ENCODE data around the gene USP3.
A peak's percentile ranks its signal among the peaks of the same experiment; 100 is the strongest.

Gene USP3

DNA sequence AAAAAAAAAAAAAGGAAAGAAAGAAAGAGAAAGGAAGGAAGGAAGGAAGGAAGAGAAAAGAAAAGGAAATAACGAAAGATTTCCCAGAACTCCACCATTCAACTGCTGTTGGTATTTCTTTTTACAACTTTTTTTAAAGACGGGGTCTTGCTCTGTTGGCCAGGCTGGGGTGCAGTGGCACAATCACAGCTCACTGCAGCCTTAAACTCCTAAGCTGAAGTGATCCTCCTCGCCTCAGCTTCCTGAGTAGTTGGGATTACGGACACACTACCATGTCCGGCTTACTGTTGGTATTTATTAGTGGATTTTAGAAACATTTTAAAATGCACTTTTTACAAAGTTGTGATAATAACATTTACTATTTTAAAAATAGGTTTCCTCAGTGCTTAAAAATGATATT, 15.0 kb upstream of the USP3 start:
- TF ChIP-seq, protein P1, sequence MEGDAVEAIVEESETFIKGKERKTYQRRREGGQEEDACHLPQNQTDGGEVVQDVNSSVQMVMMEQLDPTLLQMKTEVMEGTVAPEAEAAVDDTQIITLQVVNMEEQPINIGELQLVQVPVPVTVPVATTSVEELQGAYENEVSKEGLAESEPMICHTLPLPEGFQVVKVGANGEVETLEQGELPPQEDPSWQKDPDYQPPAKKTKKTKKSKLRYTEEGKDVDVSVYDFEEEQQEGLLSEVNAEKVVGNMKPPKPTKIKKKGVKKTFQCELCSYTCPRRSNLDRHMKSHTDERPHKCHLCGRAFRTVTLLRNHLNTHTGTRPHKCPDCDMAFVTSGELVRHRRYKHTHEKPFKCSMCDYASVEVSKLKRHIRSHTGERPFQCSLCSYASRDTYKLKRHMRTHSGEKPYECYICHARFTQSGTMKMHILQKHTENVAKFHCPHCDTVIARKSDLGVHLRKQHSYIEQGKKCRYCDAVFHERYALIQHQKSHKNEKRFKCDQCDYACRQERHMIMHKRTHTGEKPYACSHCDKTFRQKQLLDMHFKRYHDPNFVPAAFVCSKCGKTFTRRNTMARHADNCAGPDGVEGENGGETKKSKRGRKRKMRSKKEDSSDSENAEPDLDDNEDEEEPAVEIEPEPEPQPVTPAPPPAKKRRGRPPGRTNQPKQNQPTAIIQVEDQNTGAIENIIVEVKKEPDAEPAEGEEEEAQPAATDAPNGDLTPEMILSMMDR (IDR thresholded peaks at IDR 0.05; ENCODE audit: low read depth, low read length), result no peak
- no peak for DNase-seq (ENCODE audit: low read depth, low spot score)
- H3K4me3 ChIP-seq (ENCODE audit: low read depth, low read length), result no peak overlapping the region
- in situ Hi-C loops (cut with HindIII; ENCODE audit: low sequenced_read_pairs), result no loop called here

DNA sequence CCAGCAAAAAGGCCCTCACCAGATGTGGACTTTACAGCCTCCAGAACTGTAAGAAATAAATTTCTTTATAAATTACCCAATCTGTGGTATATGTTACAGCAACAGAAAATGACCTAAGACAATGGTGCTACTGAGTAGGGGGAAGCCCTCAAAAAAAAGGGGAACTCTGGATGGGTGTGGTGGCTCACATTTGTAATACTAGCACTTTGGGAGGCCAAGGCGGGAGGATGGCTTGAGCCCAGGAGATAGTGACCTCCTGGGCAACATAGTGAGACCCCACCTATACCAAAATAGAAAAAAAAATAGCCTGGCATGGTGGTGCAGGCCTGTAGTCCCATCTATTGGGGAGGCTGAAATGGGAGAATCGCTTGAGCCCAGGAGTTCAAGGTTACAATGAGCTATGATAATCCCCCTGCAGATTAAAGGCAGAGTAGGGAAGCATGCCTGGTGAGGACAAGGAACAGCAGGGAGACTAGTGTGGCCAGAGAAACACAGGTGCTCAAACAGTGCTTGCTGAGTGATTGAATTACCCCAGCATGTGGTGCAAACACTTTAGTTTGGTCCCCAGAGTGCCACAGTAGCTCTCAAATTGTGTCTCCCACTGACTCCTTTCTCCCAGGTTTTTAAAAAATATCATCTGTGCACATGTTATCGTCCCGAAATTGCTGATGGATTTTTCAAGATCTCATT, 13.9 kb upstream of the USP3 start:
- no peak for DNase-seq (ENCODE audit: low read depth, low spot score)
- in situ Hi-C loops (cut with HindIII; ENCODE audit: low sequenced_read_pairs), result no loop called here
- H3K4me3 ChIP-seq (ENCODE audit: low read depth, low read length), result no peak overlapping the region
- TF ChIP-seq, protein P1 (IDR thresholded peaks at IDR 0.05; ENCODE audit: low read depth, low read length), result no peak

DNA sequence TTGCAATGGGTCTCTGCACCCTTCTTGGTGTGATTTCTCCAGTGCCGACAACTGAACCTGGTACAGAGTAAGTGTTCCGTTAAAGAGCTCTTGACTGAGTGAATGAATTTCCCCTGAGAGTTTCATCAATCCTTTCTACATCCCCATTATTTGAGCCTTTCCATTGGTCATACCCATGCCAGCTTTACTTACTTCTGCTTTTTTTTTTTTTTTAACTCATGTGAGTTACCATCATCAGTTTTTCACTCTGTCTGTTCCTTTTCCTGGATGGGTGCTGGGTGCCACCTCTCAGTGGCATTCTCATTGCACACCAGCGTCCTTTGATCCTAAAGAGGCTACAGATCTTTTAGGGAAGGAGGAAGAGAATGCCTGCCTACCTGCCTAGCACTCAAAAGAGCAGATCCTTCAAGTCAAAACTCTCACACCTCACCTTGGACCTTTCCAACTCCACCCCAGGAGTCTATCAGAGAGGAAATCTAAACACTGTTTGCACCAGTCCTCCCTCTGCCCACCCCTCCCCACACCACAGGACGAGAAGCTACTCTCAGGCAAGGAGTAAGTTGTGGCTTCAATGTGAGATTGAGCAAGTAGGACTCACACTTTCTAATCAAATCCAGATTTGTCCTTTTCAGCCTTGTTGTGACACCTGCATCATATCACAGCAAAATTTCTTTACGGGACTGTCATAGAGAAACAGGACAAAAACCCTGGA, 13.1 kb upstream of the USP3 start:
- in situ Hi-C loops (cut with HindIII; ENCODE audit: low sequenced_read_pairs), result no loop called here

DNA sequence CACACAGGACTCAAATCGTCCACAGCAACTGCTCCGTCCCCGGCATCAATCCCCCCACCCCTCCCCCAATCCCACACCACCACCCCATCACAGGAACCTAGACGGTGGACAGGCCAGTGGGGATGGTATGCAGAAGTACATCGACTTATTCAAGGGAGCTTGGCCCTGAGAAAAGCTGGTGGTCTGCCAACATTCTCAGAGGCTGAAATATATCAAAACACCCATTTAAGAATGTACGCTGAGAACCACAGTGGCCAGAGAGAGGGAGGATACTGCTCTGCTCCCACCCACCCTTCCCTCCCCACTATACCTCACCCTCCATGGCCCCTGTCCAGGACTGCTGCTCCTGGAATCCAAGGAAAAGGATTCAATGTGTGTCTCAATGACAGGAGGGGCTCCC, 12.4 kb upstream of the USP3 start:
- in situ Hi-C loops (cut with HindIII; ENCODE audit: low sequenced_read_pairs), result no loop called here
- TF ChIP-seq, protein P1 (IDR thresholded peaks at IDR 0.05; ENCODE audit: low read depth, low read length), result no peak

More for the DNA sequence above, 13.1 kb upstream of the USP3 start:
- no peak overlapping the region for H3K4me3 ChIP-seq (ENCODE audit: low read depth, low read length)
- TF ChIP-seq, protein P1 (IDR thresholded peaks at IDR 0.05; ENCODE audit: low read depth, low read length), result no peak
- DNase-seq (ENCODE audit: low read depth, low spot score), result no peak

DNA sequence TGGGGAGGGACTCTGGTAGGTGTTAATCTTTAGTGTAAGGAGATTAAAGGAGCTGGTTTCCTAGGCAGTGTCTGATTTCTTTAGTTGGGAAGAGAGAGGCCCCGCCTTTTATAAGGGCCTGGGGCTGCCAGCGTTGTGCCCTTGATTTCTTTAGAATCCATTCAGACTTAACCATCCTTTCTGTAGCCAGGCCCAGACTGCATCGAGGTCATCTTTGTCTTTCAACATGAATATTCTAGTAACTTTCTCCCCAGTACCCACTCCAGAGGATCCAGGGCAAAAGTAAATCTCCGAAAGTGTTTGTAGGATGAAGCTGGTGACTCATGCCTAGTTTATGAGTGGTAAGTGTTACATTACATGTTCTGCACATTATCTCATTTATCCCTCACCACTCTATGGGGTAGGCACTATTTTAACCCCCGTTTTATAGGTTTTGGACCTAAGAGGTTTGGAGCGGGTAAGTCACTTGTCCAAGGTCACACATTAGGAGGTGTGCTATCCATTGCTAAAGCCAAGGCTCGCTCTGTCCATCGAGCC, 11.8 kb upstream of the USP3 start:
- TF ChIP-seq, protein P1 (IDR thresholded peaks at IDR 0.05; ENCODE audit: low read depth, low read length), result no peak
- peak; percentile 60 for DNase-seq (ENCODE audit: low read depth, low spot score)
- H3K4me3 ChIP-seq (ENCODE audit: low read depth, low read length), result no peak overlapping the region
- in situ Hi-C loops (cut with HindIII; ENCODE audit: low sequenced_read_pairs), result no loop called here

More for the DNA sequence above, 12.4 kb upstream of the USP3 start:
- no peak overlapping the region for H3K4me3 ChIP-seq (ENCODE audit: low read depth, low read length)
- DNase-seq (ENCODE audit: low read depth, low spot score), result peak; percentile 77

DNA sequence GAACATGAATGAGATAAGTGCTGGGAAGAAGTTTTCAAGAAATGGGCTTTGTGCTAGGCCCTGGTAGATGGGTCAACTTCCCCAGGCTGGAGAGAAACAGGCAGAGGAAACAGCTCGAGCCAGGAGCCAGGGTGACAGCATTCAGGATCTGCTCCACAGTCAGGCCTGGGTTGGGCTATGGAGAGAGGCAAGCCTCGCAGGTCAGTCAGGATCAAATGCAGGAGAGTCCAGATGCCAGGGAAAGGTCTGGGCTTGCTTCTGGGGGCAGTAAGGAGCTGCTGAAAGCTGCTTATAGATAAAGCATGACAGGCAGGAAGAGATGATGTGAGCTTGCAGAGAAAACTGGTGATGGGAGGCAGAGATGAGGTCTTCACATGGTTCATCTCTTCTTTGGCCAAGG, 11.0 kb upstream of the USP3 start:
- in situ Hi-C loops (cut with HindIII; ENCODE audit: low sequenced_read_pairs), result no loop called here
- H3K4me3 ChIP-seq (ENCODE audit: low read depth, low read length), result no peak overlapping the region
- DNase-seq (ENCODE audit: low read depth, low spot score), result no peak
- TF ChIP-seq, protein P1 (IDR thresholded peaks at IDR 0.05; ENCODE audit: low read depth, low read length), result no peak

Measured in astrocyte of the spinal cord (primary cell).